CD4-positive, alpha-beta T cell treated with Interleukin-21 for 1 hour (primary cell): ENCODE results near the gene NANOS1.
"Not testable (repeated sequence)": the region's sequence is repeated elsewhere in the genome, so short reads cannot be mapped to it uniquely, and the experiment has no call there.

ENCODE experiments used
- DNase-seq: peaks from one replicate; pipeline ENCODE4 v3.0.0-alpha.2; 2020

NANOS1 gene

DNA sequence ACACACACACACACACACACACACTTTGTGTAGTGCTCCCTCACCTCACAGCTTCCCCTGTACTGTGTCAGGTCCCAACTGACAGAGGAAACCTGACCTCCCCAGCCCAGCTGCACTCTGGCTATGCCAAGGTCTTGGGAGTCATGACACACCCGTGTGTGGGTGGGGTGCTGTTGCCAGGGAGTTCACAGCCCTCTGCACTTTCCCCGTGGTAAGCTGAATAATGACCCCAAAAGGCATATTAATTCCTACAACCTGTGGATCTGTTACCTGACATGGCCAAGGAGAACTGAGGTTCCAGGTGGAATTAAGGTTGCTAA, 8.9 kb upstream of the NANOS1 start:
- no peak for DNase-seq

DNA sequence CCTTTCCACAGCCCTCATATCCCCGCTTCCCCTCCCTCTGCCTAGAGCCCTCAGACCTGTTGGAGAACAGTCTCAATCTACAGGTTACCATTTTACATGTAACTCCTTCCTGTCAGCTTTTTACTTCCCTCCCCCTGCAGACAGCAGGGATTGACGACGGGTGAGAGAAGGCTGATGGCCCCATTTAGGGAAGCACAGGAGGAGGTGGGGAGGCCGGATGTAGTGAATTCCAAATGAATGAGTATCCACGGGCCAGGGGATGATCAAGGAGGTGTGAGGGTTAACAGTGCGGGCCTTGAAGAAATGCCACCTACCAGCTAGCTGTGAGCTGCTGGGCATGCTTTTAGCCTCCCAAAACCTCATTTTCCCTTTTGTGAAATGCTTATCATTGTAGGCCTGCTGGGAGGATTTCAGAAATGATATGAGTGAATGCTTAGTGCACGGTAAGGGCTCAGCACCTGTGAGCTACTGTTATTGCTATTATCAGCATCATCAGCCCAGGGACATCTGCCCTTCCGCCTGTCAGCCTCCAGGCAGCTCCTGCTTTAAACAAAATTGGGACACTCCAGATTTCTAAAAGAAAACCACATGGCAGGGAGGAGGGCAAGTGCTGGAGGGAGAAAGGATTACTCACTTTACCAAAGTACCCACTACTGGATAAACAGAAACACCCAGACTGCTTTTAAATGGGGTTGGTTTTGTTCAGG, 6.5 kb upstream of the NANOS1 start:
- DNase-seq, result no peak

DNA sequence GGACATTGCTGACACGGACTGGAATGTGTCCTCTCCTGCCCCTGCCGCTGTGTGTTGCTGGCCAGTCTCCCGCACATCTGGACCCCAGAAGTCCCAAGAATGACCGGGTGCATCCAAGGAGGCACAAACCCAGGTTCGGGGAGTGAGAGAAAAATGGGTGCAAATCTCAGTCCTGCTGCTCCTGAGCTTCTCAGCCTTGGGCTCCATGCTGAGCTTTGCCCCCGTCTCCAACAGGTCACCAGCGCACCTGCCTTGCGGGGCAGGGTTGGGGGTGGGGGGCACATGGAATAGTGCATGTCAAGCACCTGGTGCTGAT, 6.0 kb upstream of the NANOS1 start:
- no peak for DNase-seq

DNA sequence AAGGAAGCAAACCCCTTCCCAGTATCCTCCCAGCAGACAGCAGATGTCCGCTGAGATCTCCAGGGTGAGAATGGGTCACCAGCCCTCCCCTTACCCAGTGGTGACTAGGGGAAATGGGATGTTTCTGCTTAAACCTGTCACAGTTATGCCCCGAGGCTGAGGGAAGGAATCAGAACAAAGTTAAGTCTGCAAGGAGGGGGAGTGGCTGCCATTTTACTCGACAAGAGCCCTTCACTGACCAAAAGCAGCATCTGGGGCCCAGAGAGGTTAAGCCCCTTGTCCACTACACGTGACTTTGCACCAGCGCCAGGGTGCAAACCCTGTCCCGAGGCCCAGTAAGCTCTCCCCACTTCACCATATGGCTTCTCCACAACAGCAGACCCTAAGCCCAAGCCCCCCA, 4.6 kb upstream of the NANOS1 start:
- DNase-seq, result no peak

DNA sequence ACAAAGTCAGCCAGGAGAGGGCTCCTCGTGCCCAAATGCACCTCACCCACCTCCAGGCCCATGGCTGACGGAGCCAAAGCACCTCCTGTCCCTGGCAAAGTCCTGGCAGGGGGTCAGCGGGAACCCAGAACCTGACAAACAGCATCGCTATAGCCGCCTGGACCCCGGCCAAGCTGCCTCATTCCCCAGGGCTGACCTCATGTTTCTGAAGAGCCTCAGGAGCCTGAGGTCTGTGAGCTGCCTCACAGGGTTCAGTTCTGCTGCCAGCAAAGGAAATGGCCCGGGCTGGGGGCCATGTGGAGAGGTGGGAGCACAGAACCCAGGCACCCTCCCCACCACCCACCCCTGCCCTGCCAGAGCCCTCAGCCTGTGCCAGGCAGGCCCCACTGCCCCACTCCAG, 4.2 kb upstream of the NANOS1 start:
- no peak for DNase-seq

DNA sequence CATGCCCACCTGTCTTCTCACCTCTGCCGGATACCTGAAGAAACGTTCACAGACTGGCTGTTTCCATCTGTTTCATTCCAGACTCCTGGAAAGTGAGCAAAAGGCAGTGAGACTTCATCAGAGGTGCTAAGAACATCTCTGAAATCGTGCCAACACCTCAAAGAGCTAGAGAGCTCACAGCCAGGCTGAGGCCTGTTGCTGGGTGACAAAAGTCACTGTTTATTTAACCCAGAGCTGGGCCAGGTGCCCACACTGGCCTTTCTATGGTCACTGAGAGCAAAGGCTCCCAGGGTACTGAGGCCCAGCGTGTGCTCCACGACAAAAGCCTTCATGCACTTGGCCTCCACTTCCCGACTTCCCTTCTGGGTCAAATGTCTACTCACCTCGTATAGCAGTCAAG, 3.7 kb upstream of the NANOS1 start:
- no peak for DNase-seq

DNA sequence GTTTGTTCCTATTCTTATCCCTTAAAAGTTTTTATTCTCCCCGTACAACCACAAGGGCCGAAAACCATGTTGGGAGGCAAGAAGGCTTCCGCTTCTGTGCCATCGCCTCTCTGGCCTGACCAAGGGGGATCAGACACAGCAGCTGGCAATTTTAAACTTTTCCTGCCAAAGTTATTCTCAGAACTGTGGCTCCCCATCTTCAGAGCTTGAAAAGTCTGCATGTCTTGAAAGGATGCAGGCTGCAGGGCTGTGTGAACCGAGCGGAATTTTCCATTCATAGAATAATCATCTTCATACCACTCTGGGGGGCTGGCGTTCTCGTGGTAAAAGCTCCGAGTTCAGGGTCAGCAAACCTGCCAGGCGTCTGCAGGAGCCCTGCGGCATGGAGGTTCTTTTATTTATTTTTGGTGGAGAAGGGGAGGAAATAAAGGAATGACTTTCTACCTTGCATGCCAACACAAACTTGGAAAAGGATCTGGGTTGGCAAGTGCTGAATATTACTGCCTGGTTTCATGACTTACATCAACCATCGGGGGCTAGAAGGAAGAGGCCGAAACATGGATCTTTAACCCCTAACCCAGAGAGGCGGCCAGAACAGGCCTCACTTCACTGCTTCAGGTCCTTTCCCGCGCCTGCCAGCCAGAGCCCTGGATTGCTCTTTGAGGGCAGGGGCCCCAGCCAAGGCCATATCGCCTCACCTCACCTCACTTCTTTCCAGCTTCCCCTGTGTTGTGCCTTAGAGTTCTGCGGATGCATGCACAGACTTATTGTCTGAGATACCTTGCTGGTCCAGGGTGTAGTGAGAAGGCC, 3.0 kb upstream of the NANOS1 start:
- DNase-seq, result no peak

DNA sequence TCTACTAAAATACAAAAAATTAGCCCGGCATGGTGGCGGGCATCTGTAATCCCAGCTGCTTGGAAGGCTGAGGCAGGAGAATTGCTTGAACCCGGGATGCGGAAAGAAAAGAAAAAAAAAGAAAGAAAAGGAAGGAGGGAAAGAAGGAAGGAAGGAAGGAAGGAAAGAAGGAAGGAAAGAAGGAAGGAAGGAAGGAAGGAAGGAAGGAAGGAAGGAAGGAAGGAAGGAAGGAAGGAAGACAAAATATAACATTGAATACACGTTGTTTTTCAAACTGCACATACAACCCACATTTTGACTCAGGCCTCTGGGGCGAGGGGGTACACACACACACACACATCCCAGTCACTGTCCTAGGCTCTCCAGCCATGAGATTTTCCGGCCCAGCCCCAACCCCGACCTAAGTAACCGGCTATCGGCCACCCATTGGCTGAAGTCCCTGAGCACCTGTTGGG, 1.0 kb upstream of the NANOS1 start:
- not testable (repeated sequence) for DNase-seq

DNA sequence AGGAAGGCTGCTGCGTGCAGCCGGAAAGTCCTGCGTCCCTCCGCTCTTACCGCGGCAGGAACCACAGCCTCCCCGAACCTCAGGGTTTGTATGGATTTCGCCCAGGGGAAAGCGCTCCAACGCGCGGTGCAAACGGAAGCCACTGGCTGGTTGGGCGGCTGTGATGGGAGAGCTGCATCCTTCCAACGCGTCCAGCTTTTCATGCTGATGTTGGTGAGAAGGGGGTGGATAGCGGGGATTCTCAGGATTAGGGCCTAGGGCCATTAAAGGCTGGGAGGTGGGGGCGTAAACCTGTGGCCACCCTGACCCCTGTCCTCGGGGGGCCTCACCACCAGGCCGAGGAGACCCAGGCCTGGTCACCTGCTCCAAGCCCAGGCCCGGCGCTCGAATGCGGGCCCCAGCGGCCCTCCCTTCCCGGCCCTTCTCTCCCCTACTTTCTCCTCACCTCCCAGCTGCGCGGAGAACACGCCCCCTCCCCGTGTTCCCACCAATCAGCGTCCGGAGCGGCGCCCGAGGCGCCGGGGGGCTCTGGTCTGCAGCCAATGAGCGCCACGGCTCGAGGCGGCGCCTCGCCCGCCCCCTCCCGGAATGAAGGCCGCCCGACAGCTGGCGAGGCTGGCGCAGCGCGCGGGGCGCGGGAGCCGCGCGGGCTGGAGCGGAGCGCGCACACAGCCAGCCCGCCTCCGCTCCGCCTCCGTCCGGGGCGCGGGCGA, 458 bp upstream of the NANOS1 start:
- DNase-seq, result peak; percentile 88

DNA sequence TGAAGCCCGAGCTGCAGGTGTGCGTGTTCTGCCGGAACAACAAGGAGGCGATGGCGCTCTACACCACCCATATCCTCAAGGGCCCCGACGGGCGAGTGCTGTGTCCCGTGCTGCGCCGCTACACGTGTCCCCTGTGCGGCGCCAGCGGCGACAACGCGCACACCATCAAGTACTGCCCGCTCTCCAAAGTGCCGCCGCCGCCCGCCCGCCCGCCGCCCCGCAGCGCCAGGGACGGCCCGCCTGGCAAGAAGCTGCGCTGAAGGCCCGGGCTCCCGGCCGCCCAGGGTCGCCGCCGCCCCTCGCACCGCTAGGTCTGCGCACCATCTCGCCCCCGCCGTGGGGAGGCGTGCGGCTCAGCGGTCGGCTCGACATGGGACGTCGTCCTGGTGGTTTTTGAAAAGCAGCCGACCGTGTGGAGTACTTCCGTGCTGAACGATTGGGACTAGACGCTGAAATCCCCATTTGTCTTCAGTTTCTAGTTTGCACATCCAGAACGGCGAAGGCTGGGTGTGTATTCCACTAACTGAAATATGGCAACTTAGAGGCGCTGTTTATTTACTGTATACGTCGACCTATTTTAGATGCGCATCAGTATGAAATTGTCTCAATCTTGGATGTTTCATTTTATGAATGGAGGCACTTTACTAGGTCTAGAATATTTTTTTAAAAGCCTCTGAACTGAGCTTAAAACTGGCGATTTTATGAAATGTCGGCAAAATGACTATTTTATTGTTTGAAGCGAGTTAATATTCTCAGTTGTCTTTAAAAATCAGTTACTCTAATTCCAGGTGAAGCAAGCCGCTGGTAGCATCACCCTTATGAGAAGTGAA, 1.1 kb downstream of the NANOS1 start:
- peak; percentile 46 for DNase-seq

DNA sequence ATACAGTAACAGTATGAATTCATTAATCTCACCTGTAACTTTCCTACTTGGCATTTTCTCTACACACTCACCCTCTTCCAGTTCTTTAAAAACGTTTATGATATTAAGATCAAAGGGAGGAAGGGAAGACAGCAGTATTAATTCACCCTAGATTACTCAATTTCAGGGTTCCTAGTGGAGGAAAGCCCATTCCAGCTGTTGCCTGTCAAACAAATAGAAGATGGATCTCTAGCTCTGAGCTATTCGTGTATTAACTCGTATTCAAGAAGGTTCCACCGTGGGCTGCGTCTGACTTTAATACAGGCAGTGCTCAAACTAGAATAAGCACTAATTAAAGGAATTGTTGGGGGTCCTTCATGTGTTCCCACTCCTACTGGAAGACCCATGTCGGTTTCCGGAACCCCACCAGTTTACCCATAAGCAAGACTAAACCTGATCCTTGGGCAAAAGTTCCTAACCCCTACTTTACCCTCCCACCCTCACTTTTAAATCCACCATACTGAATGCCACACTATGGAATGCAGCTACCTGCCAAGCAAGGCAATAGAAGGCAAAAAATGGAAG, 2.1 kb downstream of the NANOS1 start:
- DNase-seq, result no peak

DNA sequence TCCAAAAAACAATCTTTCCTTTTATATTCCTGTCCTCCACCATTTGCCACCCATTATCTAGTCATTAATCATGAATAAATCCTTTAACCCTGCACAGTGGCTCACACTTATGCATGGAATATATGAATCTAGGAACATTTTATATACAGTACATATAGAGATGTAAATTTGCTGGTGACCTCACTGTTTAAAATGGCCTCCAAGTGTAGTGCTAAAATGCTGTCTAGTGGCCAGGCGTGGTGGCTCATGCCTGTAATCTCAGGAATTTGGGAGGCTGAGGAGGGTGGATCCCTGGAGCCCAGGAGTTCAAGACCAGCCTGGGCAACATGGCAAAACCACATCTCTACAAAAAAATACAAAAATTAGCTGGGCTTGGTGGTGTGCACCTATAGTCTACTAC, 9.6 kb downstream of the NANOS1 start:
- no peak for DNase-seq

DNA sequence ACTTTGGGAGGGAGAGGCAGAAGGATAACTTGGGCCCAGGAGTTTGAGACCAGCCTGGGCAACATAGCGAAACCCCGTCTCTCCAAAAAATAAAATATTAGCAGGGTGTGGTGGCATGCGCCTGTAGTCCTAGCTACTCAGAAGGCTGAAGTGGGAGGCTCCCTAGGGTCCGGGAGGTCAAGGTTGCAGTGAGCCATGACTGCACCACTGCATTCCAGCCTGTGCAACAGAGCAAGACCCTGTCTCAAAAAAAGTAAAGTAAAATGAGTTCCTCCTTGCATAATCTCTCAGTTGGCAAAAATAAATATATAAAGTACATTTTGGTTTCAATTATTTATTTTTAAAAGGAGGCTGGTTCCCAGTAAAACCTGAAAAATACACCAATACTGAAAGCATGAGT, 11.8 kb downstream of the NANOS1 start:
- DNase-seq, result no peak

DNA sequence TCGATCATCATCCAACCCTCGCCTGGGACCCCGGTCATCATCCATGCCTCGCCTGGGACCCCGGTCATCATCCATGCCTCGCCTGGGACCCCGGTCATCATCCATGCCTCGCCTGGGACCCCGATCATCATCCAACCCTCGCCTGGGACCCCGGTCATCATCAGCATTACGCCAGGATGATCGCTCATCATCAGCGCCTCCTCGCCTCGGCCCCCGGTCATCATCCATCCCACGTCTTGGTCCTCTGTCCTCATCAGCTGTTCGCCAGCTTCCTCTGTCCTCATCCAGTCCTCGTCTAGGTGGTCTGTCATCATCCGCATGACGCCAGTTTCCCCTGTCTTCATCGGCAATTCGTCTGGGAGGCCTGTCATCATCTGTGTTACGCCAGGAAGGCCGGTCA, 12.7 kb downstream of the NANOS1 start:
- no peak for DNase-seq

DNA sequence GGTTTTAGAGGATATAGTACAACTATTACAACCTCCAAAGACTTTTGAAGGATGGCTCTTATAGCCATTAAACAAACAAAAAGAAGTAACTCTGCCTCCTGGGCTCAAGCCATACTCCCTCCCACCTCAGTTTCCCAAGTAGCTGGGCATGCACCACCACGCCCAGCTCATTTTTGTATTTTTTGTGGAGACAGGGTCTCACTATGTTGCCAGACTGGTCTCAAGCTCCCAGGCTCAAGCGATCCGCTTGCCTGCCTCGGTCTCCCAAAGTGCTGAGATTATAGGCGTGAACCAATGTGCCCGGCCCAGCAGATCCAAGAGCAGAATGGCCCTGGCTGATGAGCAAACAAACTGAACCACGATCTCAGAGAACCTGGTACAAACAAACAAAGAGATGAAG, 16.0 kb downstream of the NANOS1 start:
- no peak for DNase-seq

DNA sequence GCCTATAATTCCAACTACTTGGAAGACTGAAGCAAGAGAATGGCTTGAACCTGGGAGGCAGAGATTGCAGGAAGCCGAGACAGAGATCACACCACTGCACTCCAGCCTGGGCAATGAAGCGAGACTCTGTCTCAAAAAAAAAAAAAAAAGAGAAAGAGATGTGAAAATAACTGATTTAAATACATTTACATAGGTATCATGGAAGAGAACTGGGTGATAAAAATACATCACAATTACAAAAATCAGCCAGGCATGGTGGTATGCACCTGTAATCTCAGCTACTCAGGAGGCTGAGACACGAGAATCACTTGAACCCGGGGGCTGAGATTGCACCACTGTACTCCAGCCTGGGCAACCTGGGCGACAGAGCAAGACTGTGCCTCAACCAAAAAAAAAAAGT, 19.8 kb downstream of the NANOS1 start:
- no peak for DNase-seq

DNA sequence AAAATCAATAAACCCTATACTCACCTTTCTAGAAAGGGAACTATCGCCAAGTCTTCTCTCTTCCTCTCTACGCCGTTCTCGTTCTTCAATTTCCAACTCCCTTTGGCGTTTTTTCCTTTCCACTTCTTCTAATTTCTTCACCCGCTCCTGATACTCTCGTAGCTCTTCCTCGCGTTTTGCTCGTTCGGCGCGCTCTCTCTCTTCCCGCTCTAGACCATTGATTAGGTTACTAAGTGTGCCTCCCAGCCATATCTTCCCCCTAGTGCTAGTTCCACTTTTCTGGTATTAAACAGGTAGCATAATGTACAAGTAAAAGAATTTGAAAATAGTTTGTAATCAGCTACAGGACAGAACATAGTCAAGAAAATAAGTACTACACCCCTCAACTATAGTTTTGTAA, 20.3 kb downstream of the NANOS1 start:
- DNase-seq, result no peak

DNA sequence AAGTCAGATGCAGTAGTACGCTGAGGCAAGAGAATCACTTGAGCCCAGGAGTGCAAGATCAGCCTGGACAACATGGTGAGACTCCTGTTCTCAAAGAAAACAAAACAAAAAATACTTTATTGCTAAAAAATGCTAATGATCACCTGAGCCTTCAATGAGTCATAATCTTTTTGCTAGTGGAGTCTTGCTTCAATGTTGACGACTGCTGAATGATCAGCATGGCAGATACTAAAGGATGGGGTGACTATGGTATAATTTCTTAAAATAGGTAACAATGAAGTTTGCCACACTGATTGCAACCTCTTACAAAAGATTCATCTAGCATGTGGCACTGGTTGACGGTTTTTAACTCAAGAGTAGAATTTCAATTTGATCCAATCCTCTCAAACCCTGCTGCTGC, 22.3 kb downstream of the NANOS1 start:
- no peak for DNase-seq

DNA sequence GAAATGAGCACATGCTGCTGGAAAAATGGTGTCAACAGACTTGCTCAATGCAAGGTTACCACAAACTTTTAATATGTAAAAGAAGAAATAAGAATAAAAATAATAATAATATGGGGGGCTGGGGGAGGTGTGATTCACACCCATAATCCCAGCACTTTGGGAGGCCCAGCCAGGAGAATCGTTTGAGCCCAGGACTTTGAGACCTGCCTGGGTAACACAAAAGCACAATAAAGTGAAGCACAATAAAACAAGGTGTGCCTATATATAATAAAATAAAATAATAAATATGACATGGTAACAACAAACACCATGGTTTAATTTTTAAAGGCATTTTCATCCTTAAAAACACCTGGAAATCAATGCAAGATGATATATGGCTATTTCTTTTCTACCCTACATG, 26.0 kb downstream of the NANOS1 start:
- no peak for DNase-seq

DNA sequence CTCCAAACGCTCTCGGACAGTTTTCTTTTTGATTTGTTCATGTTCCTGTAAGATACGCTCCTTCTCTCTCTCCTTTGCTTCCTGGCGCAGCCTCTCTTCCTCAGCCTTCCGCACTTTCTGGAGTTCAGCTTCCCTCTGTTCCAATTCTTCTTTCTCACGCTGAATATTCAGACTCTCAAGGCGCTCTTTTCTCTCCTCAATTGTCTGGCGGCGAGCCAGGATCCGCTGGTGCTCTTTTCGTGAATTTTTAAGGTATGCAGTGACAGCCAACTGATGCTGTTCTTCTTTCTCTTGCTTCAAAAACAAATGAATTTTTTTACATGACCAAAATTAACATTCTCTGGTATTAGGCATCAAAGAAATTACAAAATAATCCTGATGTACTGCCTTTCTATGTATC, 28.5 kb downstream of the NANOS1 start:
- DNase-seq, result no peak

DNA sequence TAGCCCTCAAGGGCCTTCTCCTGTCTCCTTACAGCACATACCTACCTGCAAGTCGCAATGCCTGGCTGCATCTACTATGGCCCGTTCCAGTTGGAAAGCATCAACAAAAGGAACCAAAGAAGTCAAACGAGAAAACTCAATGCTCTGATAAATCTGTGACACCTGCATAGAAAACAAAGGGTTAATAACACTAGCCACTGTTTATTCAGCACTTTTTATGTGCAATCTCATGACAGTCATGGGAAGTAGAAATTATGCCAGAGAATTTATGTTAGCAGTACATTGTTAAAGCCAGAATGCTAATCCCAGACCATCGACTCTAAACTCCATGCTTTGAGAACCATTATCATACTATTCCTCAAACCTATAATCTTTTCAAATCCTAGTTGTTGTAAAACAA, 30.0 kb downstream of the NANOS1 start:
- no peak for DNase-seq

DNA sequence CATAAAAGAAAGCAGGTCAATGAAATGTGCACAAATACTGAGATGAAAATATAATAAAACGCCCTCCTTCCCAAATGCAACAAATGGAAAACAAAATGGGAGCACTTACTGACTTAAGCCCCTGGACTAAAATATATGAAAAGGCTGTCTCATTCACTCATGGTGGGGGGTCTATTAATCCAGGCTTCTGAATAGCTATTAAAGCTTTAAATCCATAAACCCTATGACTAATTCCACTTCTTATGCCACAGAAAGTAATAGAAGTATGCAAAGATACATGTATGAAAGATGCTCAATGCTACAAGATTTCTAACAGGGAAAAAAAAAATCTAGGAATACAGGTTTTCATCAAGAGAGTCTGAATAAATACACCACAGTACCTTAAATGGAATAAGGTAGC, 30.6 kb downstream of the NANOS1 start:
- no peak for DNase-seq

DNA sequence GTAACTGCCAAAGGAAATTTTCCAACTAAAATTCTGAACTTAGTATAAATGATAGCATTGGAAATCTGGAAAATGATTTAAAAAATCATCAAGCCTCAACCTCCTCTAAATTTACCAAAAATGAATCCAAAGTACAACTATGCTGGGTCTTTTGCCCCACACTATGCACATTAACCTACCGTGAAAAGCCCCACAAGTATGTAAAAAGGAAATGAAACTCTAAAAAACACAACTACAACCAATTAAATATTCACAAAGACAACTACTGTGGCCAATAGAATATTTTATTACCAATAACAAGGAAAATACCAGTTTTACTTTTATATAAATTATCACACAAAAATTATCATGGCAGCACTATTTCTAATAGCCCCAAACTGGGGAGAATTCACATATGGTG, 31.8 kb downstream of the NANOS1 start:
- no peak for DNase-seq
